ENCODE results near the gene FOXB1. TPM values are rescaled to one million over a fixed set of nuclear protein-coding genes. Genes with fewer than 3 reads are reported as not detected.

Gene FOXB1
- total RNA-seq, 2 donors from 2014 or later, result not detected

- Histone ChIP-seq H3K4me1 (no peaks in the 10 kb centered on the region), H3K27me3 (no peaks in the 10 kb centered on the region), H3K9me3 (peaks cover 0 to 1% of the 10 kb centered on the region in 2 donors), H3K36me3 (no peaks in the 10 kb centered on the region), H3K4me3 (no peak overlapping the region), H3K27ac (no peak overlapping the region)
- DNase-seq (ENCODE audit: low spot score), result no peak
- TF ChIP-seq, protein P1, sequence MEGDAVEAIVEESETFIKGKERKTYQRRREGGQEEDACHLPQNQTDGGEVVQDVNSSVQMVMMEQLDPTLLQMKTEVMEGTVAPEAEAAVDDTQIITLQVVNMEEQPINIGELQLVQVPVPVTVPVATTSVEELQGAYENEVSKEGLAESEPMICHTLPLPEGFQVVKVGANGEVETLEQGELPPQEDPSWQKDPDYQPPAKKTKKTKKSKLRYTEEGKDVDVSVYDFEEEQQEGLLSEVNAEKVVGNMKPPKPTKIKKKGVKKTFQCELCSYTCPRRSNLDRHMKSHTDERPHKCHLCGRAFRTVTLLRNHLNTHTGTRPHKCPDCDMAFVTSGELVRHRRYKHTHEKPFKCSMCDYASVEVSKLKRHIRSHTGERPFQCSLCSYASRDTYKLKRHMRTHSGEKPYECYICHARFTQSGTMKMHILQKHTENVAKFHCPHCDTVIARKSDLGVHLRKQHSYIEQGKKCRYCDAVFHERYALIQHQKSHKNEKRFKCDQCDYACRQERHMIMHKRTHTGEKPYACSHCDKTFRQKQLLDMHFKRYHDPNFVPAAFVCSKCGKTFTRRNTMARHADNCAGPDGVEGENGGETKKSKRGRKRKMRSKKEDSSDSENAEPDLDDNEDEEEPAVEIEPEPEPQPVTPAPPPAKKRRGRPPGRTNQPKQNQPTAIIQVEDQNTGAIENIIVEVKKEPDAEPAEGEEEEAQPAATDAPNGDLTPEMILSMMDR (IDR thresholded peaks at IDR 0.05), result no peak
Observed at GRCh38 chr15:60043744-60044435, 39.8 kb downstream of the FOXB1 start.

- TF ChIP-seq, protein P1 (IDR thresholded peaks at IDR 0.05), result no peak
- H3K27ac ChIP-seq, result no peak overlapping the region
- no peak for DNase-seq (ENCODE audit: low spot score)
- no peak overlapping the region for H3K4me3 ChIP-seq
- no peaks in the 10 kb centered on the region for H3K27me3 ChIP-seq
- H3K9me3 ChIP-seq, result peaks cover 0 to 9% of the 10 kb centered on the region in 2 donors
- no peaks in the 10 kb centered on the region for H3K36me3 ChIP-seq
- H3K4me1 ChIP-seq, result no peaks in the 10 kb centered on the region
Observed at GRCh38 chr15:60044636-60045270, 40.6 kb downstream of the FOXB1 start.

GRCh38 chr15:60047701-60048100 lies 43.6 kb downstream of the FOXB1 start:
- Histone ChIP-seq H3K9me3 (peaks cover 0 to 25% of the 10 kb centered on the region in 2 donors), H3K4me1 (no peaks in the 10 kb centered on the region), H3K27ac (no peak overlapping the region), H3K36me3 (no peaks in the 10 kb centered on the region), H3K4me3 (no peak overlapping the region), H3K27me3 (no peaks in the 10 kb centered on the region)
- no peak for DNase-seq (ENCODE audit: low spot score)
- TF ChIP-seq, protein P1 (IDR thresholded peaks at IDR 0.05), result no peak

GRCh38 chr15:60049948-60050347 lies 45.8 kb downstream of the FOXB1 start:
- peaks cover 0 to 25% of the 10 kb centered on the region in 2 donors for H3K9me3 ChIP-seq
- no peaks in the 10 kb centered on the region for H3K4me1 ChIP-seq
- no peaks in the 10 kb centered on the region for H3K27me3 ChIP-seq
- TF ChIP-seq, protein P1 (IDR thresholded peaks at IDR 0.05), result no peak
- H3K4me3 ChIP-seq, result no peak overlapping the region
- DNase-seq (ENCODE audit: low spot score), result no peak
- H3K27ac ChIP-seq, result no peak overlapping the region
- no peaks in the 10 kb centered on the region for H3K36me3 ChIP-seq

DNA sequence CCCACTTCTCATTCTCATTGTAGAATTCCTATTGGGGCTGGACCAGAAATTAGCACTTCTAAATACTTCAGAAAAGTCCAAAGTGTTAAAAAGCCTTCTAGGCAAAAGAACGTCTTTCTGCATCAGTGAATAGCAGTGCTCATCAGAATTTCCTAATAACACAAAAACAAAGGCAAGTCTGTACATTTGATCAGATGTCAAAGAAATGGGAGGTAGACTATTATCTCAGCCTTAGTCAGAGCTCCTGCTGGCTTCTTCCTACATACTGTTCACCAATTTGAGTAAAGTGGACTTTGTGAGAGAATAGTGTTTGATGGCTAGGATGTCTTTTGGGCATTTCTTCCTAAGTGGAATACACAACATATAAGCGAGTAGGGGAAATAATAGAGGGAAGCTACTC lies 48.7 kb downstream of the FOXB1 start:
- no peaks in the 10 kb centered on the region for H3K27me3 ChIP-seq
- no peak overlapping the region for H3K27ac ChIP-seq
- H3K9me3 ChIP-seq, result peaks cover 0 to 25% of the 10 kb centered on the region in 2 donors
- H3K36me3 ChIP-seq, result no peaks in the 10 kb centered on the region
- no peak overlapping the region for H3K4me3 ChIP-seq
- no peak for DNase-seq (ENCODE audit: low spot score)
- H3K4me1 ChIP-seq, result no peaks in the 10 kb centered on the region
- TF ChIP-seq, protein P1 (IDR thresholded peaks at IDR 0.05), result no peak

All from right atrium auricular region (tissue), 2 donors.